Measurements from ENCODE around the gene CALCB. TPM values are rescaled to one million over a fixed set of nuclear protein-coding genes. Genes with fewer than 3 reads are reported as not detected.

Gene CALCB
- polyA plus RNA-seq, 1 donor from 2014 or later, result not detected

GRCh38 chr11:15053191-15053685, 20.2 kb upstream of the CALCB start:
- no peak overlapping the region for H3K9ac ChIP-seq (ENCODE audit: low read length)
- no peaks in the 10 kb centered on the region for H3K9me3 ChIP-seq (ENCODE audit: low read length)
- no peaks in the 10 kb centered on the region for H3K27me3 ChIP-seq (ENCODE audit: insufficient read depth, low read depth, low read length)
- TF ChIP-seq POLR2AphosphoS5 (IDR thresholded peaks at IDR 0.05) (no peak), TAF1 (IDR thresholded peaks at IDR 0.05; ENCODE audit: low read depth) (no peak), SMC3 (conservative IDR thresholded peaks at IDR 0.05; ENCODE audit: poor library complexity) (no peak)
- TF ChIP-seq, protein P1, sequence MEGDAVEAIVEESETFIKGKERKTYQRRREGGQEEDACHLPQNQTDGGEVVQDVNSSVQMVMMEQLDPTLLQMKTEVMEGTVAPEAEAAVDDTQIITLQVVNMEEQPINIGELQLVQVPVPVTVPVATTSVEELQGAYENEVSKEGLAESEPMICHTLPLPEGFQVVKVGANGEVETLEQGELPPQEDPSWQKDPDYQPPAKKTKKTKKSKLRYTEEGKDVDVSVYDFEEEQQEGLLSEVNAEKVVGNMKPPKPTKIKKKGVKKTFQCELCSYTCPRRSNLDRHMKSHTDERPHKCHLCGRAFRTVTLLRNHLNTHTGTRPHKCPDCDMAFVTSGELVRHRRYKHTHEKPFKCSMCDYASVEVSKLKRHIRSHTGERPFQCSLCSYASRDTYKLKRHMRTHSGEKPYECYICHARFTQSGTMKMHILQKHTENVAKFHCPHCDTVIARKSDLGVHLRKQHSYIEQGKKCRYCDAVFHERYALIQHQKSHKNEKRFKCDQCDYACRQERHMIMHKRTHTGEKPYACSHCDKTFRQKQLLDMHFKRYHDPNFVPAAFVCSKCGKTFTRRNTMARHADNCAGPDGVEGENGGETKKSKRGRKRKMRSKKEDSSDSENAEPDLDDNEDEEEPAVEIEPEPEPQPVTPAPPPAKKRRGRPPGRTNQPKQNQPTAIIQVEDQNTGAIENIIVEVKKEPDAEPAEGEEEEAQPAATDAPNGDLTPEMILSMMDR (IDR thresholded peaks at IDR 0.05; ENCODE audit: poor library complexity, severe bottlenecking), result no peak
- H3K4me3 ChIP-seq (ENCODE audit: low read length), result no peak overlapping the region
- no peaks in the 10 kb centered on the region for H3F3A ChIP-seq (ENCODE audit: insufficient read depth, low read length, poor library complexity, severe bottlenecking)
- no peak overlapping the region for H2AFZ ChIP-seq (ENCODE audit: low read depth, low read length)
- no peaks in the 10 kb centered on the region for H3K9me2 ChIP-seq (ENCODE audit: insufficient read depth, low read length)
- H4K20me1 ChIP-seq (ENCODE audit: insufficient read depth), result no peaks in the 10 kb centered on the region
- H3K36me3 ChIP-seq (ENCODE audit: insufficient read depth, low read length), result no peaks in the 10 kb centered on the region
- no peaks in the 10 kb centered on the region for H3K79me2 ChIP-seq (replicated peaks; ENCODE audit: insufficient read depth, low read length)
- H3K4me2 ChIP-seq (ENCODE audit: low read length), result no peak overlapping the region
- H3K27ac ChIP-seq (ENCODE audit: low read length), result no peak overlapping the region

DNA sequence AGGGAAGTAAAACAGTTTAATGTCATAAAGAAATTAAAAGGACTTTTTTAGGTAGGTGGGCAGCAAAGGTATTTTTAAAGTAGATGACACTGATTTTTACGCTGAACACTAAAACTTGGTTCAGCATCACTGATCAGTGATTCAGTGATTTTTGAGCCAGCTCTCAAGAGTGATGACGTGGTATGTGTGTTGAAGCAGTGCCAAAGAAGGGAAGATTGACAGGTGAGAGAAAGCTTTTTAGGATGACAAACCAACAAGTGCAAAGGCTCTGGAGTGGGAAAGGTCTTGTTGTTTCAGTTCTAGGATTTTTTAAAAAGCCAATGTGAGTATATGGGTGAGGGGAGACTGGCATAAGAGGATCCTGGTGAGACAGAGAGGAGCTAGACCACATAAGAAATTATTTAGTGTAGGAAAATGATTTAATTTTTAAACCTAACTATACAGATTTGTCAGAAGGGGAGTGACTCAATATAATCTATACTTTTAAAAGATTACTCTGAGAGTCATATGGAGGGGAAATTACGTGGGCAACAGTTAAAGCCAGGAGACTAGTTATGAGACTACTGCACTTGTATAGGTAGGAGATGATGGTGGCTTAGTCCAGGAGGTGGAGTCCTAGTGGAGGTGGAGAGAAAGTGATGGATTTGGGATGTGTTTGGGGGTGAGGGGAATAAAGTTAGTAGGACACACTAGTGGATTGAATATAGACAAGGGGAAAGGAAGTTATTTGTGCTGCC, 17.6 kb upstream of the CALCB start:
- H4K20me1 ChIP-seq (ENCODE audit: insufficient read depth), result no peaks in the 10 kb centered on the region
- no peaks in the 10 kb centered on the region for H3K9me2 ChIP-seq (ENCODE audit: insufficient read depth, low read length)
- H3K27ac ChIP-seq (ENCODE audit: low read length), result no peak overlapping the region
- H3K9me3 ChIP-seq (ENCODE audit: low read length), result no peaks in the 10 kb centered on the region
- TF ChIP-seq TAF1 (IDR thresholded peaks at IDR 0.05; ENCODE audit: low read depth) (no peak), RAD21 (conservative IDR thresholded peaks at IDR 0.05) (no peak), EZH2 (IDR thresholded peaks at IDR 0.05; ENCODE audit: borderline replicate concordance, insufficient read depth, low read length, poor library complexity, severe bottlenecking) (no peak), SMC3 (conservative IDR thresholded peaks at IDR 0.05; ENCODE audit: poor library complexity) (no peak), POLR2AphosphoS5 (IDR thresholded peaks at IDR 0.05) (no peak), EP300 (conservative IDR thresholded peaks at IDR 0.05; ENCODE audit: poor library complexity, severe bottlenecking) (no peak), MXI1 (conservative IDR thresholded peaks at IDR 0.05; ENCODE audit: poor library complexity, severe bottlenecking) (no peak)
- TF ChIP-seq, protein P1 (IDR thresholded peaks at IDR 0.05; ENCODE audit: poor library complexity, severe bottlenecking), result no peak
- TF ChIP-seq, protein P2, sequence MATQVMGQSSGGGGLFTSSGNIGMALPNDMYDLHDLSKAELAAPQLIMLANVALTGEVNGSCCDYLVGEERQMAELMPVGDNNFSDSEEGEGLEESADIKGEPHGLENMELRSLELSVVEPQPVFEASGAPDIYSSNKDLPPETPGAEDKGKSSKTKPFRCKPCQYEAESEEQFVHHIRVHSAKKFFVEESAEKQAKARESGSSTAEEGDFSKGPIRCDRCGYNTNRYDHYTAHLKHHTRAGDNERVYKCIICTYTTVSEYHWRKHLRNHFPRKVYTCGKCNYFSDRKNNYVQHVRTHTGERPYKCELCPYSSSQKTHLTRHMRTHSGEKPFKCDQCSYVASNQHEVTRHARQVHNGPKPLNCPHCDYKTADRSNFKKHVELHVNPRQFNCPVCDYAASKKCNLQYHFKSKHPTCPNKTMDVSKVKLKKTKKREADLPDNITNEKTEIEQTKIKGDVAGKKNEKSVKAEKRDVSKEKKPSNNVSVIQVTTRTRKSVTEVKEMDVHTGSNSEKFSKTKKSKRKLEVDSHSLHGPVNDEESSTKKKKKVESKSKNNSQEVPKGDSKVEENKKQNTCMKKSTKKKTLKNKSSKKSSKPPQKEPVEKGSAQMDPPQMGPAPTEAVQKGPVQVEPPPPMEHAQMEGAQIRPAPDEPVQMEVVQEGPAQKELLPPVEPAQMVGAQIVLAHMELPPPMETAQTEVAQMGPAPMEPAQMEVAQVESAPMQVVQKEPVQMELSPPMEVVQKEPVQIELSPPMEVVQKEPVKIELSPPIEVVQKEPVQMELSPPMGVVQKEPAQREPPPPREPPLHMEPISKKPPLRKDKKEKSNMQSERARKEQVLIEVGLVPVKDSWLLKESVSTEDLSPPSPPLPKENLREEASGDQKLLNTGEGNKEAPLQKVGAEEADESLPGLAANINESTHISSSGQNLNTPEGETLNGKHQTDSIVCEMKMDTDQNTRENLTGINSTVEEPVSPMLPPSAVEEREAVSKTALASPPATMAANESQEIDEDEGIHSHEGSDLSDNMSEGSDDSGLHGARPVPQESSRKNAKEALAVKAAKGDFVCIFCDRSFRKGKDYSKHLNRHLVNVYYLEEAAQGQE (IDR thresholded peaks at IDR 0.05; ENCODE audit: borderline replicate concordance), result no peak
- no peaks in the 10 kb centered on the region for H3K36me3 ChIP-seq (ENCODE audit: insufficient read depth, low read length)
- H3K9ac ChIP-seq (ENCODE audit: low read length), result no peak overlapping the region
- no peak overlapping the region for H3K4me3 ChIP-seq (ENCODE audit: low read length)
- no peaks in the 10 kb centered on the region for H3K27me3 ChIP-seq (ENCODE audit: insufficient read depth, low read depth, low read length)
- H3K79me2 ChIP-seq (replicated peaks; ENCODE audit: insufficient read depth, low read length), result no peaks in the 10 kb centered on the region
- no peaks in the 10 kb centered on the region for H3F3A ChIP-seq (ENCODE audit: insufficient read depth, low read length, poor library complexity, severe bottlenecking)
- H2AFZ ChIP-seq (ENCODE audit: low read depth, low read length), result no peak overlapping the region
- no peak overlapping the region for H3K4me2 ChIP-seq (ENCODE audit: low read length)

Data from neural cell (in vitro differentiated cells).